HL-60 (cell line): Measurements from ENCODE around the gene NAPSA.

ENCODE experiments used
- DNase-seq, 2 experiments: peaks; one replicate each; pipeline ENCODE4 v3.0.0-alpha.2; 2010 to 2020; ENCODE audit warnings: low read depth in 1 of 2, low spot score in 1 of 2
- H3K27ac ChIP-seq: fragments of 250-450 bp; sonication (Bioruptor Pico); replicated peaks from 2 replicates; pipeline ENCODE4 v1.5.1; 2020; ENCODE audit warnings: mild to moderate bottlenecking, moderate library complexity
- H3K27me3 ChIP-seq: fragments of 250-450 bp; sonication (Bioruptor Pico); 2 replicates; pipeline ENCODE4 v1.5.1; 2021; ENCODE audit warnings: mild to moderate bottlenecking, moderate library complexity; ENCODE audit not compliant: insufficient read depth, poor library complexity, severe bottlenecking
- H3K4me3 ChIP-seq: replicated peaks from 2 replicates; pipeline ENCODE4 v1.5.1; 2011; ENCODE audit warnings: mild to moderate bottlenecking, control low read depth, low read length; ENCODE audit not compliant: insufficient read depth
- GABPA ChIP-seq: IDR thresholded peaks from 2 replicates; pipeline ENCODE4 v1.6.1; 2012; ENCODE audit warnings: low read depth
- POLR2AphosphoS5 ChIP-seq: IDR thresholded peaks from 2 replicates; pipeline ENCODE4 v1.6.1; 2012; ENCODE audit warnings: low read depth
- SPI1 ChIP-seq: IDR thresholded peaks from 2 replicates; pipeline ENCODE4 v1.6.1; 2012; ENCODE audit warnings: low read depth, mild to moderate bottlenecking, borderline replicate concordance
- TF ChIP-seq, protein P1 (sequence below): IDR thresholded peaks from one replicate; pipeline ENCODE4 v1.5.1; 2011; ENCODE audit warnings: low read length, control low read depth, inconsistent platforms; ENCODE audit not compliant: insufficient read depth
- TF ChIP-seq, protein P2 (sequence below): IDR thresholded peaks from 2 replicates; pipeline ENCODE4 v1.6.1; 2012; ENCODE audit warnings: low read depth; ENCODE audit not compliant: insufficient replicate concordance

The NAPSA gene

DNA sequence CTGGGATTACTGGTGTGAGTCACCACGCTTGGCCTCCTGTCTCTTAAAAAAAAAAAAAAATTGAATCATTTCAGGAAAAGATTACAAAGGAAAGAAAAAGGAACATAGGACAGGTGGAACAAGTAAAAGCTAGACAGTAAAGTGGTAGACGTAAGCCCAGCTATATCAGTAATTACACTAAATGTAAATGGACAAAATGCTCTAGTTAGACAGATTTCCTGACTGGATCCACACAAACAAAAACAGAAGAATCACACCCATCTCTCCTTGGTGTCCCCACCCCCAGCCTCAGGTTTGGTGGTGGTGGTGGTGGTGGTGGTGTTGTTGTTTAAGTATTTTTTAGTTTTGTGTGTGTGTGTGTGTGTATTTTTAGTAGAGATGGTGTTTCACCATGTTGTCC, 47.0 kb upstream of the NAPSA start:
- DNase-seq = no peak
- Histone ChIP-seq H3K27ac (no peak overlapping the region), H3K27me3 (no peaks in the 10 kb centered on the region), H3K4me3 (no peak overlapping the region)
- TF ChIP-seq SPI1 (no peak), POLR2AphosphoS5 (no peak), GABPA (no peak)
- TF ChIP-seq, protein P1, sequence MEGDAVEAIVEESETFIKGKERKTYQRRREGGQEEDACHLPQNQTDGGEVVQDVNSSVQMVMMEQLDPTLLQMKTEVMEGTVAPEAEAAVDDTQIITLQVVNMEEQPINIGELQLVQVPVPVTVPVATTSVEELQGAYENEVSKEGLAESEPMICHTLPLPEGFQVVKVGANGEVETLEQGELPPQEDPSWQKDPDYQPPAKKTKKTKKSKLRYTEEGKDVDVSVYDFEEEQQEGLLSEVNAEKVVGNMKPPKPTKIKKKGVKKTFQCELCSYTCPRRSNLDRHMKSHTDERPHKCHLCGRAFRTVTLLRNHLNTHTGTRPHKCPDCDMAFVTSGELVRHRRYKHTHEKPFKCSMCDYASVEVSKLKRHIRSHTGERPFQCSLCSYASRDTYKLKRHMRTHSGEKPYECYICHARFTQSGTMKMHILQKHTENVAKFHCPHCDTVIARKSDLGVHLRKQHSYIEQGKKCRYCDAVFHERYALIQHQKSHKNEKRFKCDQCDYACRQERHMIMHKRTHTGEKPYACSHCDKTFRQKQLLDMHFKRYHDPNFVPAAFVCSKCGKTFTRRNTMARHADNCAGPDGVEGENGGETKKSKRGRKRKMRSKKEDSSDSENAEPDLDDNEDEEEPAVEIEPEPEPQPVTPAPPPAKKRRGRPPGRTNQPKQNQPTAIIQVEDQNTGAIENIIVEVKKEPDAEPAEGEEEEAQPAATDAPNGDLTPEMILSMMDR = no peak
- TF ChIP-seq, protein P2, sequence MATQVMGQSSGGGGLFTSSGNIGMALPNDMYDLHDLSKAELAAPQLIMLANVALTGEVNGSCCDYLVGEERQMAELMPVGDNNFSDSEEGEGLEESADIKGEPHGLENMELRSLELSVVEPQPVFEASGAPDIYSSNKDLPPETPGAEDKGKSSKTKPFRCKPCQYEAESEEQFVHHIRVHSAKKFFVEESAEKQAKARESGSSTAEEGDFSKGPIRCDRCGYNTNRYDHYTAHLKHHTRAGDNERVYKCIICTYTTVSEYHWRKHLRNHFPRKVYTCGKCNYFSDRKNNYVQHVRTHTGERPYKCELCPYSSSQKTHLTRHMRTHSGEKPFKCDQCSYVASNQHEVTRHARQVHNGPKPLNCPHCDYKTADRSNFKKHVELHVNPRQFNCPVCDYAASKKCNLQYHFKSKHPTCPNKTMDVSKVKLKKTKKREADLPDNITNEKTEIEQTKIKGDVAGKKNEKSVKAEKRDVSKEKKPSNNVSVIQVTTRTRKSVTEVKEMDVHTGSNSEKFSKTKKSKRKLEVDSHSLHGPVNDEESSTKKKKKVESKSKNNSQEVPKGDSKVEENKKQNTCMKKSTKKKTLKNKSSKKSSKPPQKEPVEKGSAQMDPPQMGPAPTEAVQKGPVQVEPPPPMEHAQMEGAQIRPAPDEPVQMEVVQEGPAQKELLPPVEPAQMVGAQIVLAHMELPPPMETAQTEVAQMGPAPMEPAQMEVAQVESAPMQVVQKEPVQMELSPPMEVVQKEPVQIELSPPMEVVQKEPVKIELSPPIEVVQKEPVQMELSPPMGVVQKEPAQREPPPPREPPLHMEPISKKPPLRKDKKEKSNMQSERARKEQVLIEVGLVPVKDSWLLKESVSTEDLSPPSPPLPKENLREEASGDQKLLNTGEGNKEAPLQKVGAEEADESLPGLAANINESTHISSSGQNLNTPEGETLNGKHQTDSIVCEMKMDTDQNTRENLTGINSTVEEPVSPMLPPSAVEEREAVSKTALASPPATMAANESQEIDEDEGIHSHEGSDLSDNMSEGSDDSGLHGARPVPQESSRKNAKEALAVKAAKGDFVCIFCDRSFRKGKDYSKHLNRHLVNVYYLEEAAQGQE = no peak

DNA sequence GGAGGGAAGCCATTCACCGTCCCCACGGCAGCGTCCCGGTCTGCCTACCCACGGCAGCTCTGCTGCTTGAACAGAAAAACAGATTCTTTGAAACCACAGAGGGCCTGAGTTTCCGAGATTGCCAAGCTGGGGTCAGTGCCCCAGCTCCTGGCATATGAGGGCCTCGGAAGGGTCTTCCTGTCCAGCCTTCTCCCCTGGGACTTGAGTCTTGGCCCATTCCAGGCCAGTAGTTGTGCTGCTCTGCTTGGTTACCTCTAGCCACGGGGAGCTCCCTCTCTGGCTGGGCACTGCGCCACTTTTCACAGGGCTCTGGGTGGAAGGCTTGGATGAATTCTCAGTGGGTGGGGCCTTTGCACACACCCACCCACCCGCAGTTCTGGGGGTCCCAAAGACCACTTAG, 44.7 kb upstream of the NAPSA start:
- no peak overlapping the region for H3K4me3 ChIP-seq
- DNase-seq = no peak
- no peak overlapping the region for H3K27ac ChIP-seq
- TF ChIP-seq GABPA (no peak), SPI1 (no peak), POLR2AphosphoS5 (no peak)
- TF ChIP-seq, protein P2 = no peak
- TF ChIP-seq, protein P1 = no peak
- no peaks in the 10 kb centered on the region for H3K27me3 ChIP-seq

DNA sequence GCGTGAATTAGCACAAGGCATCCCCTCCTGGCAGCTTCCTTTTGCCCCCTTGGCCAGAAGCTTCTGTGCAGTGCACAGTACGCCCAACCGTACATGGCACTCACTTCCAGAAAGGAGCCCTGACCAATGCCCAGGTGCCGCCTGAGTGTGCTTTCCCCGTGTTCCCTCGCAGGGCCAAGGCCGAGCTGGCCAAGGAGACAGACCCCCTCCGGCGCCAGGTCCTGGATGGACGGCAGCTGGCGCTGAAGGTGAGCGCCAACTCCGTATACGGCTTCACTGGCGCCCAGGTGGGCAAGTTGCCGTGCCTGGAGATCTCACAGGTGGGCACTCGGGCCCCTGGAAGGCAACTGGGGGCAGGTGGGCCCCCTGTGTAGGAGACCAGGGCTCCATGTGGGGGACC, 43.9 kb upstream of the NAPSA start:
- DNase-seq = no peak
- H3K27ac ChIP-seq = no peak overlapping the region
- H3K4me3 ChIP-seq = no peak overlapping the region
- no peaks in the 10 kb centered on the region for H3K27me3 ChIP-seq
- TF ChIP-seq GABPA (no peak), POLR2AphosphoS5 (no peak), SPI1 (no peak)
- TF ChIP-seq, protein P1 = no peak
- TF ChIP-seq, protein P2 = no peak
